Testis (tissue), 2 donors: ENCODE measurements around the gene ADK.

Source experiments
- CTCF ChIP-seq, 3 experiments: fragments of 450-650 bp in 2 of 3; fragments of 200-600 bp in 1 of 3; sonication (generic) in 1 of 3; IDR thresholded peaks; one replicate each; pipeline ENCODE4 v1.5.1; 2016 to 2019; ENCODE audit warnings: antibody characterized with exemption in 3 of 3, mild to moderate bottlenecking in 2 of 3, moderate library complexity in 1 of 3
- POLR2A ChIP-seq: fragments of 450-650 bp; IDR thresholded peaks from one replicate; pipeline ENCODE4 v1.6.1; 2017; ENCODE audit warnings: antibody characterized with exemption, mild to moderate bottlenecking, moderate library complexity

- no peak for TF ChIP-seq CTCF (IDR thresholded peaks at IDR 0.05)
- TF ChIP-seq POLR2A: no peak
Measured at GRCh38 chr10:74451127-74451829, 300.3 kb downstream of the ADK start.
